Nucleus accumbens (tissue), 56 donors: Measurements from ENCODE around the gene MYH14.
"Not testable (repeated sequence)": the region's sequence is repeated elsewhere in the genome, so short reads cannot be mapped to it uniquely, and the experiment has no call there.

ENCODE experiments used
- DNase-seq, 56 donors: peaks; one replicate each; lab custom pipeline; 2025; lab: John Stamatoyannopoulos, UW

The MYH14 gene

DNA sequence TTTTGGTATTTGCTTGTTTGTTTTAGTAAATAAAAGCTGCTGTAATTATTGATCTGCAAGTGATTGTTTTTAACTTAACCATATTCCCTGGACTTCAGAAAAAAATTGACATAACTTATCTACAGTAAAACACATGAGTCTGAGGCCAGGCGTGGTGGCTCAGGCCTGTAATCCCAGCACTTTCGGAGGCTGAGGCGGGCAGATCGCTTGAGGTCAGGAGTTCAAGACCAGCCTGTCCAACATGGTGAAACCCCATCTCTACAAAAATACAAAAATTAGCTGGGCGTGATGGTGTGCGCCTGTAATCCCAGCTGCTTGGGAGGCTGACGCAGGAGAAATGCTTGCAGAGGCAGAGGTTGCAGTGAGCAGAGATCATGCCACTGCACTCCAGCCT, 150.1 kb downstream of the MYH14 start:
- not testable (repeated sequence) for DNase-seq

DNA sequence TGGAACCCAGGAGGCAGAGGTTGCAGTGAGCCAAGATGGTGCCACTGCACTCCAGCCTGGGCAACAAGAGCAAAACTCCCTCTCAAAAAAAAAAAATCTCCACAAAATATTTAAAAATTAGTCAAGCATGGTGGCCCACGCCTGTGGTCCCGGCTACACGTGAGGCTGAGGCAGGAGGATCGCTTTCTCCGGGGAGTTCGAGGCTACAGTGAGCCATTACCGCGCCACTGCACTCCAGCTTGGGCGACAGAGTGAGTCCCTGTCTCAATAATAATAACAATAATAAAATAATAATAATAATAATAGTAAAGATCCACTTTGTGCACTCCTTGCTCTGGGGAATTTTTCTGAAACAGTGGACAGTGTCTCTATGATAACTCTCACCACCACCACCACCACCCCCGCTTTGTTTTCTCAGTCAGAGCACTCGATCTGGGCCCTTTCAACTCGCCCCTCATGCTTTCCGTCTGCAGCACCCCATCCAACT, 153.3 kb downstream of the MYH14 start:
- DNase-seq: no peak

GRCh38 chr19:50357178-50358100, 154.0 kb downstream of the MYH14 start:
- peak in 53 of 56 donors; percentile 13 to 90 (median 71) for DNase-seq

DNA sequence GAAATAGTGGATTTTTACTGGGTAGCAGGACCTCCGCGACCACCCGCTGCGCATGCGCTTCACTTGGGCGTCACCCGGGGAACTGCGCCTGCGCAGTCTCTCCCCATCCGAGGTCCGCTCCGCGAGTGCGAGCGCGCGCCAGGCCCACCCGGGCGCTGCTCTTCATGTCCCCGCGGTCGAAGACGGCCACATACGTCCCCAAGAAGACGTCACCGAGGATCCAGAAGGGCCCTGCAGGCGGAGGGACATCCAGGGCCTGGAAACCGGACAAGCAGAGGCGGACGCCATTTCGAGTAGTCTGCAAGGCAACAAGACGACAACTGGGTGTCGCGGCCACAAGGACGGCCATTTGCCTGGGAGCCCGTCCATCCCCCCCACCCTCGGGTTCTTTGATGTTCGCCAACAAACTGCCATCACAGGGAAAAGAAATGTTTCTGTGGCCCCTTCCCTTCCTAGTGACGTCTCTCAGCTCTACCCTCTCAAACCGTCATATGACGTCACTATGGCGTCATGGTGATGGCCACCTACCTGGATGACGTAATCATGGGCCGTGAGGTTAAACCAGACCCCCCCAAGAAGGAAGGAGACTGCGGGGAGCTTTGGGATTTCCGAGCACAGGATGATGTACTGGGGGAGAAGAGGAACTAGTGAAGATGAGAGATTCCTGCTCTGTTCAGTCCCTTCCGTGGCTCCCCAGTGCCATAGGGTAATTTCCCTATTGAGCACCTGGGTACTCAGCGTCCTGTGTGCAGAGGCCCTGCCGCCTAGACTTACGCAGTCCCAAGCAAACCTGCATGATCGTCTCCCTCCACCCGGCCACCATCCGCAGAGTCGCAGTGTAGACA, 155.3 kb downstream of the MYH14 start:
- DNase-seq: peak in 47 of 56 donors; percentile 14 to 77 (median 46)

- DNase-seq: no peak
Measured at GRCh38 chr19:50359328-50359818, 156.0 kb downstream of the MYH14 start.
